HG03066 (cell line): ENCODE results near the gene GAD2.

Source experiments
- ATAC-seq: cut with Tn5 transposase; IDR thresholded peaks from one replicate; pipeline ENCODE4 v1.9.1; 2021; ENCODE audit warnings: low read depth; ENCODE audit not compliant: unreplicated experiment

The GAD2 gene

DNA sequence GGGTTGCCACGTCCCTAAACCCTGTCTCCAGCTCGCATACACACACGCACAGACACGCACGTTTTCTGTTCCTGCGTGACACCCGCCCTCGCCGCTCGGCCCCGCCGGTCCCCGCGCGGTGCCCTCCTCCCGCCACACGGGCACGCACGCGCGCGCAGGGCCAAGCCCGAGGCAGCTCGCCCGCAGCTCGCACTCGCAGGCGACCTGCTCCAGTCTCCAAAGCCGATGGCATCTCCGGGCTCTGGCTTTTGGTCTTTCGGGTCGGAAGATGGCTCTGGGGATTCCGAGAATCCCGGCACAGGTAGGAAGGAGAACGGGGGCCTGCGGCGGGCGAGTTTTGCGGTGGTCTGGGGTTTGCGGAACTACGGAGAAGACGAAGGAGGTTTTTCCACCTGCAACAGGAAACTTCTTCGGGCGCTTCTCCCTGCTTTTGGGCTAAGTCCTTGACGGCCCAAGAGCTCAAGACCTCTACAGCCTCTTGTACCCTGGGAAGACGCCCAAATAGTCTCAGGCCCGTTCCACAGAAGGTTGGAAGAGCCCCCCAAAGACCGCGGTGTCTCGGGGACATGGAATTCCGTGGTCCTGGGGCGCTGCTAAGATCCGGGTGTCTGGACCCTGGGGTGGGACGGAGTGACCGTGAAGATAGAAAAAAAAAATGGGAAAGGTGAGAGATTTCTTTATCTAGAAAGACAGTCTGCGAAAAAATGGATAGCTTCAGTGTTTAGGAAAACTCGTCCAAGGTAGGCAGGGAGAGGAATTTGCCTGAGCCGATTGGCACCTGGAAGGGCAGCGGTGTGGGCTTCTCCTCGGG is at the start of gene GAD2:
TSS of gene GAD2 (plus strand) at position 190 of the 811 bp plus-strand sequence. CDS start at position 226, 36 bp downstream.
- ATAC-seq: no peak

DNA sequence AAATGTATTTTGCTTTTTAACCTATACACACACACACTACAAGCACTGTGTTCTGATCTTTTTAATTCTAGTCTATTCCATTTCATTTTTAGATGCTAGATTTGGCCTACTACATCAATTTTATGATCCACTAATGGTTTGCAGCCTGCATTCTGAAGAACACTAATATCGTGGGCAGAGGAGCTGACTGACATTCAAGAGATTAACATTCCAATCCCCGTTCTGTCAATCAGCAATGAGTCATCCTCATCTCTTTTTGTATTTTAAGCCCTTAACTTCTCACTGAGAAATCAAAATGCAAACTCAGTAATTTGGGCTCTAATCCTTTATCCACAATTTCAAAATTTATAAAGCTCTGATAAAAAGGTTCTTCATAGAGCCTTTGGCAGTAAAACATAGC is 47.1 kb upstream of the GAD2 start:
- ATAC-seq: no peak

DNA sequence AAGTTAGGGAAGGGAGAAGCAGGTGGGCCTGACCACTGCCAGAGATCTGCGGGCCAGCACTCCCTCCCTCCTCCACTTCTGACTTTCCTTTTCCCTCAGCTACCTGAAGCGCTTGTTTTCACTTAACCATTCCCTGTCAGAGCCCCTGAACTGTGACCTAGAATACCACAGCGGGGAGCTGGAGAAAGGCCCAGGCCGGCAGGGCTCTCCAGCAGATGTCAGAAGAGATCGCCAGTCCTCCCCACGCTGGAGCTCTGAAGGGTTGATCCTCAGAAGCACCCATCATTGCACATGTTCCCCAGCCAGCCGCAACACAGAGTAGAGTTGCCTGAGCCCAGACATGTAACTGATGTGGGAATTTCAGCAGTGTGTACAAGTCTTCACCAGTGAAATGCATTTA is 44.4 kb upstream of the GAD2 start:
- no peak for ATAC-seq

DNA sequence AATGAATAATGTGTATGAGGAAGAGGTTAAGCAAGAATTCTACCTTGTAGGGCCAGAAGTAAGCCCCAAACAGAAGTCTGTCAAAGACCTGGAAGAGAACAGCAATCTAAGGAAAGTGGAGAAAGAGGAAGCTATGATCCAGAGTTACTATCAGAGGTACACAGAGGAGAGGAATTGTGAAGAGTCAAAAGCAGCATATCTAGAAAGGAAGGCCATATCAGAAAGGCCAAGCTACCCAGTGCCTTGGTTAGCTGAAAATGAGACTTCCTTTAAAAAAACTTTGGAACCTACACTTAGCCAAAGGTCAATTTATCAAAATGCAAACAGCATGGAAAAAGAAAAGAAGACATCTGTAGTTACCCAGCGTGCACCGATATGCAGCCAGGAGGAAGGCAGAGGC is 42.7 kb upstream of the GAD2 start:
- ATAC-seq: no peak

DNA sequence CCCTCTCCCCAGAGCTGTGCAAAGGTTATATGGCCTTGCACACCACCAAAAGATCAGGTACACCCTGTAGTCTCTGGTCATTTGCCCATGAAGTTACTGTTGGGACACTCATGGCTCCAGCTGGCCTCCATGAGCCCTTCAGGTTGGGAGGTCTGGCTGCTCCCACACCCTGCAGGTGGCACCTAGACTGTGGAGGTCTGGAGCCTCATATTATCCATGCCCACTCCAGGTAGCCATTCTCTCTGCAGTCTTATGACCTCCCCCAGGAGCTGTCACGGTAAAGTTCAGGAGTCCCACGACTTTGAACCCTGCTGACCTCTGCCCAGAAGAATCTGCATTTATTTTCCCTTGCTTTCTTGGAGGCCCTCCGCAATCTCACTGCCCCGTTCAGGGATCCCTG is 39.2 kb upstream of the GAD2 start:
- no peak for ATAC-seq

DNA sequence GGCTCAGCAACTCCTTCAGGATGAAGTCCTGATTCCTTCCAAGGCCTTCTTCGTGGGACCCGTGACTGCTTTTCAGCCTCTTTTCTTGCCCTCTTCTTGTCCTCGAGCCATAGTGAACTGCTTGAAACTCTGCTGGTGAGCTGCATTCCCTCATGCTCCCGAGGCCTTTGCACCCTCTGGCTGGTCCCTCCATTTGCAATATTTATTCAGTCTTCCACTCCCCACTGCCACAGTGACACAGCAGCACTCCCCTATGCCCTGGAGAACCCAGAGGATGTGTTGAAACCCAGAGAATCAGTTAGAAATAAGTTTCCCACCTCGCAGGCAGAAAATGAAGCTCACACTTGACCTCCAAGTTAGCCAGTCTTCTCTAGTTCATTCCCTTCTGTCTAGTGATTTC is 22.3 kb upstream of the GAD2 start:
- ATAC-seq: no peak

DNA sequence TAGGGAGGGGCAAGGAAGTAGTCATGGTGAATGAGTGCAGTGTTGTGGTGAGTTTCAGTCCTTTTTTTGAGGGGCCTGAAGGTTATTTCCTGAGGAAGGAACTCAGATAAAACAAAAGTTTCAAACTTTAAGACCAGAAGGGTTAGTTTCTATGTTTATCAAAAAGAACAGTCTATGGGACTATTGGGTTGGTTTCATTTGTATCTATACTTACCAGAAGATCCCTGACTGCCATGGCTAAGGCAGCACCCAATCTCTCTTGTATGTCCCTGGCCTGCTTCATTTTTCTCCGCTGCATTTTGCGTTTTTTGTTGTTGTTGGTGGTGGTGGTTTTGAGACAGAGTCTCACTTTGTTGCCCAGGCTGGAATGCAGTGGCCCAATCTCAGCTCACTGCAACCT is 19.3 kb upstream of the GAD2 start:
- ATAC-seq: no peak

DNA sequence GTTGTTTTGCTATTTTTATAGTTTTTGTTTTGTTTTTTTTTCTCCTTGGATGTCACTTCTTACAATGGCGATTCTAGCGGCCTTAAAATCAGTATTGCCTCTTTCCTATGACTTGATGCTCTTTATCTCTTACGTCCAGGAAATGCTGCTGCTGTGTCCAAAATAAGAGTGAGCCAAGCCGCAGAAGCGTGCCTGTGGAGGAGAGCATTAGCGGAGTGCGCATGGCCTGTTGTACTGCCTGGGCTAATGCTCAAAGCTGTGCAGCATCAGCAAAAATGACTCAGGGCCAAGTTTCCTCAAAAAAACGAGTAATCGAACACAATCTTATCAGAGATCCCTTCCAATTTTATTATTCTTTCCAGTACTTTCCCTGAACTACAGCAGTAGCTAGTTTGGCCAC is 18.5 kb upstream of the GAD2 start:
- no peak for ATAC-seq

DNA sequence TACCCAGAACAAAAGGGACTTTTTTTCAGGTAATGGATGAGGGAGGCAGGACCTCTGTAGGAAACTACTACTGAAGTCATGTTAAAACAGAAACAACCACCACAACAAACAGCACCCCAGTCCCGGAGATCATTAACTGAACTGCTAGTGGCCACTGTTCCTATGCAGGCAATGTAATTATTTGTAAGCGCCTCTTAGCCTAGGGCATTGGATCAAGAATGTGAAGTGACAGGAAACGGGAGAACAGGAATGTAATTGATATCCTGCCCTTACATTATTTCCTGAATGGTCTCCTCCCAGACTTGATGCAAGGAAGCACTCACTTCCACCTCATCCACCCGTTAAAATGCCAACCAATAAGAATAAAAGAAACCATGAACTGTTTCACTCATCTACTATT is 16.7 kb upstream of the GAD2 start:
- ATAC-seq: no peak

DNA sequence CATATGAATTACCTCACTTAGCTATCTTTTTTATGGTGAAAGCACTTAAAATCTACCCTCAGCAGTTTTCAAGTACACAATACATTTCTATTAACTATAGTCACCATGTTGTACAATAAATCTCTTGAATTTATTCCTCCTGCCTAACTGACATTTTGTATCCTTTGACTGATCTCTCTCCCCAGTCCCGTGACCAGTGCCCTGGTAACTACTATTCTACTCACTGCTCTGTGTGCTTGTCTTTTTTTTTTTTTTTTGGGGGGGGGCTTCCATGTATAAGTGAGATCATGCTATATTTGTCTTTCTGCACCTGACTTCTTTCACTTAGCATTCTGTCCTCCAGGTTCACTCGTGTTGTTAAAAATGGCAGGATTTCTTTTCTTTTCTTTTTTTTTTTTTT is 11.4 kb upstream of the GAD2 start:
- ATAC-seq: no peak

DNA sequence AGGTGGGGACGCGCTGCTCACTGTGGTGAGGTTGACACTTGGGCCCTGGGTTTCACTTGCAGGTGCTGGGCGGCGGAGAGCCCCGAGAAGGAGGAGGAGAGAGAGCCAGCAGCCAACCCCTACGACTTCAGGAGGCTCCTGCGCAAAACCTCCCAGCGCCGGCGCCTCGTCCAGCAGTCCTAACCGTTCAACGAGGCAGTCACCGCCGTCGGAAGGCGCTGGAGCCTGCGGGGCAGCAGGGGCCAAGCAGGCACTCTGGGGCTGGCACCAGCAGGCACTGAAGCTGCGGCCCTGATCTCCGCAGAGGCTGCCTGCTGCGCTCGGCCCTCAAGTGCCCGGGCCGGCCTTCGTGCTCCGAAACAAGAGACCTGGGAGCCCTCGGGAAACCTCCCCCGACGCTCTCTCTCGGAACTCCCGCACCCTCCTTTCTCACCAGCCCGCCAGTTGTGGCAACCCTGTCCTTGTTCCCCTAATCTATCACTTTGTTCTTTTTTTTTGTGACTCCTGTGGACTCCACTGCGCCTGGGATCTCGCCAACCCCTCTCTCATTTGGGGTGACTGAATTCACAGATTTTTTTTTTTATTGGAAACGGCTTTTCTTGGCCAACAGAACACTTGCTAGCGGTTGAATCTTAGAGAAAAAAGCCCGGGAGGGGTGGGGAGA is 4.7 kb upstream of the GAD2 start:
- ATAC-seq: no peak

DNA sequence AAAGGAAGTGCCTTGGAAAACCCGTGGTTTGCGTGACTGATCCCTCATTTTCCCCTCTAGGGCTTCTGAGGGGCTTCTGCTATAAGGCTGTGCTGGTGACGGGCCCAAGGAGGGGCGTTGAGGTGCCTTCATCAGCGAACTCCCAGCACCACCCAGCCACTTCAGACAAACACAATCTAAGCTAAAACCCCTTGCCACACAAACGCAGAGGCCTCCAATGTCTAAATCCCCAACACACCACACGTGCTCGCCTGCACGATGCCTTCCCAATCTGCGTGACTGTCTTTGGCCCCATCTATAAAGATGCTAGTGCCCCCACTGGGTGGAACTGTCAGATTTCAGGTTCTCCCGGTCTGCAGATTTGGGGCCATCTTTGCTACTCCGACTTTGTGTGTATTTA is 4.1 kb upstream of the GAD2 start:
- ATAC-seq: no peak

DNA sequence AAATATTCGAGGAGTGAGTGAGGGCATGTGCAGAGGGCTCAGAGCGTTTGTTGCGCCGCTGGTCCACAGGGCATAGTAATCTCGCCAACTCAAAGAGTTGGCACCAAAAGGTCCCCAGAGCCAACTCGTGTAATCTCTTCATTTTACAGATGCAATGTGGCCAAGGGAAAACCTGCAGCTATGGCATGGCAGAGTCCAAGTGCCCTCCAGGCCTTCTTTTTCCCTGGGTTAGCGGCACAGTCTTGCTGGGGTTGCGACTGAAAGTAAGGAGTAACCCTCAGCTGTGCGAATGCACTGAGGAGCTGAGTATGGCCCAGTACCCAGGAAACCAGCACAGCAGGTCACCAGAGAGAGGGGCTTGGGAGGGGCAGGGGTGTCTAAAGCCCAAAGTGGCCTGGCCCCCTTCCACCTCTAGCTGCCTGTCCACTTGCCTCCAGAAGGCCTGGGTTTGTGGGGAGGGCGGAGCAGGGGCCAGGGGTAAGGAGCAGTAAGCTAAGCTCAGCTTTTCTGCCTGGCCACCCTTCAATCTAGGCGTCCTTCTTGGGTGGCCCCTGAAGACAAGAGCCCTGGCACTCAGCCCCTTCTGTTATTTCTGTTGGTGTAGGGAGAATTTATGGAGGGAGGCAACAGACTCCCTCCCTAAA is 3.3 kb upstream of the GAD2 start:
- no peak for ATAC-seq

DNA sequence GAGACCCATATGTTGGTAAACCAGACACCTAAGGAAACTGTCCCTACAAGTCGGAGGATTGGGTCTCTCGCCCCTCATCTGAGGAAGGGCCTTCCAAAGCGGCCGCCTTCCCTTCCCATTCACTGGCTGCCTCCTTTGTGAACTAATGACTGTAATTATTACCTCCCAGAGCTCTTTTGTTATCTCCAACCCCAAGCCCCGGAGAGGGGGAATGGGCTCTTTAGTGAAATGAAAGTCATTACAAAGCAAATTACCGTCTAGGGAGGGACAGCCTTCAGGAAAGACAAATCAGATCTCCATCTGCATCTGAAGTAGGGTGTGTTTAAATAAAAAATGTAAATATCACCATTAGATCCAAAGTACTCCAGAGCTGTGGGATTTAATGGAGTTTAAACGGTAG is 2.6 kb upstream of the GAD2 start:
- ATAC-seq: no peak

DNA sequence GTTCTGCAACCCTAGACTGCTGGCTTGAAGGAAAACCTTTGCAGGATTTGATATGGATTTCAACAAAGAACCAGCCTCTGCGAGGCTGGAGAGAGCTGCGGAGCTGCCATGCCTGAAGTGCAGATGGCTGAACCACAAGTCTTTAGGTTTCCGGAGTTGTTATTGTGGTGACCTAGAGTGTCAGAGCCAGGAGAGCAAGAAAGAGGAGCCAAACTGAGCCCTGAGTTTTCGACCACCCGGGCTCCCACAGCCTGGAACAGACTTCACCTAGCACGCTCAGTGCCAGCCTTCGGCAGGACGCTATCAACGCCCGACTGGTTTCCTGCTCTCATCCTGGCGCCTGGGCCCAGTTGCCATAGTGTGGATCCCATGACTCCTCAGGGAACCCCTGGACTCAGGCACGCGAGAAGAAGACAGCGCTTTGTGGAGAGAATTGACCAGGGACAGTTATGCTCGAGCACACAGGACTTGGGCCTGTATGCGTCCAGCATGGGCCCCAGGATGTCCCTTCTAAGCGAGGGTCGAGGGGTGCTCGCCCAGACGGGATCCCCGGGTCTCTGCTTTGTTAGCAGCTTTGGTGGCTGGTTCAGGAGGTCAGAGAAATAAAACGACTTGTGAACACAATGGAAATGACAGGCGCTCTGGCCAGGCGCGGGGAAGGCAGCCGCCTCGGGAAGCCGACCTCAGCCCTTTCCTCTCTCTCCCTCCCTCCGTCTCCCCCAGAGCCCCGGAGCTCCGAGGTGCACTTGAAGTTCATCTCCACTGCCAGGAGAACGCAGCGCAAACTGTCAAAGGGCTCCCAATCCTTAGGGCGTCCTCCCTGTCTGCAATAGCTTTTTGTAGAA is 1.8 kb upstream of the GAD2 start:
- no peak for ATAC-seq

DNA sequence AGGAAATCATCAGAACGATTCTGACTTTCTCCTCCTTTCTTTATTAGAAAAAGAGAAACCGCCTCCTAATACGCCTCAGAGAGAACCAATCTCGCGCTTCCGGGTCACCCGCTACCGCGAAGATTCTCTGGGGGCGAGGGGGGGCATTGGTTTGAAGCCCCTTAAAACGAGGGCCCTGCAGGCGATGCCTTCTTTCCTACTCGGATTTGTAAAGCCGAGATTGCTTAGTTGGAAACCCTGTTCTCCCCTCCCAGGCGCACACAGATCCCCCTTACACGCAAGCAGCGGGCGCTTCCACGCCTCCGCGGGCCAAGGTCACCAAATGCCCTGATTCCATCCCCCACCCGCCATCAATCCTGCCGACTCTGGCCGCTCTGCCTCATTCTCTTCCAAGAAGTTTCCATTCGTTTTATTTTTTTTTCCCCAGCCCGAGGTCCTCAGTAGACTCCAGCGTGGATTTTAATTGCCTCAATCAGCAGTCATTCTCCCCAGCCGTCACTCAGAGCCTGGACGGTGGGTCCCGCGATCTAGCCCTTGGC is 1.1 kb upstream of the GAD2 start:
- no peak for ATAC-seq

DNA sequence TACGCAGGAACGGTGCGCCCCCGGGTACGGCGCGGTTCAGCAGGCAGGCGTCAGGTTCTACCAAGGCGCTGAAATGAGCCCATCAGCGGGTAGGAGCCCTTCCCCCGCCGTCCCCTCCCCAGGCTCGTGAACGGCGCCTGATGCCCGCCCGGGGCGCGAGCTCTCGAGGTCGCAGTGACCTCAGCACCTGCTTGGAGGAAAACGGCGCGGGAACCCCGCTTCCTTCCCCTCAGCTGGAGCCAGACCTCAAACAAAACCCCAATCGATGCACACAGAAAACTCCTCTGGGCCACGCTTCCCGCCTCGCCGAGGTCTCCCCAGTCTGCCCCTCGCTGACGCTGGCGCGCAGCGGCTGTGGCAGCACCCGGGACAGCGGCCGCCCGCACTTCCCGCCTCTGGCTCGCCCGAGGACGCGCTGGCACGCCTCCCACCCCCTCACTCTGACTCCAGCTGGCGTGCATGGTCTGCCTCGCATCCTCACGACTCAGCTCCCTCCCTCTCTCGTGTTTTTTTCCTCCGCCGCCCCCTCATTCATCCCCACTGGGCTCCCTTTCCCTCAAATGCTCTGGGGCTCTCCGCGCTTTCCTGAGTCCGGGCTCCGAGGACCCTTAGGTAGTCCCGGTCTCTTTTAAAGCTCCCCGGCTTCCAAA is 514 bp upstream of the GAD2 start:
- ATAC-seq: no peak

DNA sequence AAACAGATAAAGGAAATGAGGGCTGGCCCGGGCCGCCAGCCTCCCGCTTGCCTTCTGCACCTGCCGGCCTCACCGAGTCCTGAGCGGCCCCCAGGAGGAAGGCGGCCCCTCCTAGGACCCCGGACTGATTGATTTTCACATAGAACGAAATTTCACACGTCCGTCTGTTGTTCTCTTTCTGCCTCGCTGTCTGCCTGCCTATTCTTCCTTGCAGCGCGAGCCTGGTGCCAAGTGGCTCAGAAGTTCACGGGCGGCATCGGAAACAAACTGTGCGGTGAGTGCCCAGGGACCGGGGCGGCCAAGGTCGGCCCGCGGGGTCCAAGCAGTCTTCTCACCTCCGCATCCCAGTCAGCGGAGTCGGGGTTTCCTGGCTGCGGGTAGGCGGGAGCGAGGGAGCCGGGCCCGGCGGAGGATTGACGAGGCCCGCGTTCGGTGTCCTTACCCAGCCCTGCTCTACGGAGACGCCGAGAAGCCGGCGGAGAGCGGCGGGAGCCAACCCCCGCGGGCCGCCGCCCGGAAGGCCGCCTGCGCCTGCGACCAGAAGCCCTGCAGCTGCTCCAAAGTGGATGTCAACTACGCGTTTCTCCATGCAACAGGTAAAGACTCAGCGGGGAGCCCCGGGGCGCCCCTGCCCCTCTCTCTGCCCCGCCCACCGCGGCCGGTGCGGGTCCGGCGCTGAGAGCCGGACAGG is 967 bp downstream of the GAD2 start:
- no peak for ATAC-seq

DNA sequence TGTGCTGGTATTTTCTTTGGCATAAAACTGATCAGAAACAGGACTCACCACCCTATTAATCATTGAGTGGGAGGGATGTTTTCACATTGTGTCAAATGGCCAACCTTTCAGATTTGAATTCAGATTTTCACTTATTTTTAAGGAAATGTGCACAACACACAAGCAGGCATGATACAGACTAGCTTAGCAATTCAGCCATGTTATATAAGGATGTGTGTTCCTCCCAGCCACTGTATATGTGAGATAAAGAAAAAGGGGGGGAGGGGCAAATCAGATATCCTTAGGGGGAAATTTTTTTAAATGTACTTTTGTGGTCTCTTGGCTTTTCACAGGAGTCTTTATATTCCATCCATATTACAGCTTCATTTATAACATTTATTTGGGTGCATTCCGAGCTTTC is 3.1 kb downstream of the GAD2 start:
- ATAC-seq: no peak

DNA sequence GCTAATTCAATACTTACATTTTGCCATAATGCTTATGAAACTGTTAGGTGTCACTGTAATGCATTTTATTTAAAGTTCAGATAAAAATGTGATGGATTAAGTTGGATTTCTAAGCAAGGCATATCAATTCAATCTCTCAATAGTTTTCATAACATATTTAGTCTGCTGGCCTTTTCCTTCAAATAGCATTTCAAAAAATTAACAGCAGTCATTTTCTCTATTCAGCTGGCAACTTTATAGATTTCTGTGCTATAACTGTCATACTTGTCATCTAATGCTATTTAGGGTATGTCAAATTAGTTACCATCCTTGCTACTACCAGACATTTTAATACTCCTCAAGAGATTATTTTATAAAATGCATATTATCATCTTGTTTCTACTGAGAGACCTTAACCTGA is 4.3 kb downstream of the GAD2 start:
- ATAC-seq: no peak
